Right hindlimb (tissue), 1 donor: Measurements from ENCODE around the gene TMEM212.

Source experiments
- DNase-seq: peaks from one replicate; pipeline ENCODE4 v3.0.0-alpha.2; 2018

Gene TMEM212

DNA sequence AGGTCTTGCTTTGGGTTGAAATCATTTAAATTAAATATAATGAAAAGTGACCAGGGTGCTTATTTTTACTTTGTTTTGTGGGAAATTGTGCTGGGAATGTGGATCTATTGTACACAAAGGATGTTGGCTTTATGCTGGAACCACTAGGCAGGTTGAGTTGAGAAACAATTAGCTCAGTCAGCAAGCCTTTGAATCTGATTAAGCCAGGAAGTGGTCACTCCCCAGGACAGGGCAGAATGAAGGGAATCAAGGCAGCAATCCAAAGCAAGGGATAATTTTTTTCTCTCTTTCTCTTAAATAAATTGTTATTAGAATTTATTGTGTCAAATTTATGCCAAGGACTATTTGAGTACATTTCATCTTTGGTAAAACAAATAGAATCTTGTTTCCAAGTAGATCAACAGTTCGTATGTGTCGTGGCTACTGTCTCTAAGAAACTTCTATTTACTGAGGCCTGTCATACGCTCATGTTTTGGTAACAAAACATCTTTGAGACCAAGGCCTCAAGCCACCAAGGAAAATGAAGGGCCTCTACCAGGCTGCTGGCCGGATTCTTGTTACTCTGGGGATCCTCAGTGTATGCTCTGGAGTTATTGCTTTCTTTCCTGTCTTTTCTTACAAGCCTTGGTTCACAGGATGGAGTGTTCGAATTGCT is at the start of gene TMEM212:
Gene TMEM212 (plus strand): TSS at position 486 of the 655 bp plus-strand sequence. CDS start 35 bp downstream, at position 521.
- DNase-seq, result no peak

GRCh38 chr3:171796625-171797264 is 46.4 kb upstream of the TMEM212 start:
- DNase-seq, result no peak

- DNase-seq, result no peak
Measured at GRCh38 chr3:171797265-171797679, 45.9 kb upstream of the TMEM212 start.

DNA sequence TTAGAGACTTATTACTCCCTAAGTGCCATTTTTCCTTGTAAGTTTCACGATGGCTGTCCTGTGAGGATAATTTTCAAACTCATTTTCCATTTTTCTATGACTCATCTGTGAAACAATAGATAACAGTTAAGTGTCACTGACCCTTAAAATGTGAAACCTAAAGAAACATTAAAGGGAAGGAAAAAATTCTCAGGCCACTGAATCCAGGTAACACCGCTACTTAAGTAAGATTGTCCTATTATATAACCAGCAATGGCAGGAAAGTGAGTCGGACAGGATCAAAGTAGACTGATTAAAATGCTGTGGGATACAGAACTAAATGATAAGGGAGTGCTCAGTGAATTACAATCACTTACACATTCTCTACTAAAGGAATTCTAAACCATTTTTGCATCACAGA is 45.3 kb upstream of the TMEM212 start:
- no peak for DNase-seq

DNA sequence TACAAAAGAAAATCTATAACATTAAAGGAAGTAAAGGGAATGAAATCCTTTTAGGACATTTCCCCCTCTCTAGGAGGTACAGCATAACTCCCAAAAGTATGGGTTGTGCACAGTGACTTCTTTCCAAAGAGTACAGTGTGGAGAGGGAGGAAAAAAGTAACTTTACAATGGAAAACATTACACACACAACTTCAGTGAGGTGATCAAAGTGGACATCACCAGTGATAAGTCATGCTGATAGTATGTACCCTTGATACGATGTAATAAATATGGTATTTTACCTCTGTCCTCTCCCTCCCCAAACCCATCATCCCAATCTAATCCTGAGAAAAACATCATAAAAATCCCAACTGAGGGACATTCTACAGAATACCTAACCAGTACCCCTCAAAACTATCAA is 43.6 kb upstream of the TMEM212 start:
- no peak for DNase-seq

DNA sequence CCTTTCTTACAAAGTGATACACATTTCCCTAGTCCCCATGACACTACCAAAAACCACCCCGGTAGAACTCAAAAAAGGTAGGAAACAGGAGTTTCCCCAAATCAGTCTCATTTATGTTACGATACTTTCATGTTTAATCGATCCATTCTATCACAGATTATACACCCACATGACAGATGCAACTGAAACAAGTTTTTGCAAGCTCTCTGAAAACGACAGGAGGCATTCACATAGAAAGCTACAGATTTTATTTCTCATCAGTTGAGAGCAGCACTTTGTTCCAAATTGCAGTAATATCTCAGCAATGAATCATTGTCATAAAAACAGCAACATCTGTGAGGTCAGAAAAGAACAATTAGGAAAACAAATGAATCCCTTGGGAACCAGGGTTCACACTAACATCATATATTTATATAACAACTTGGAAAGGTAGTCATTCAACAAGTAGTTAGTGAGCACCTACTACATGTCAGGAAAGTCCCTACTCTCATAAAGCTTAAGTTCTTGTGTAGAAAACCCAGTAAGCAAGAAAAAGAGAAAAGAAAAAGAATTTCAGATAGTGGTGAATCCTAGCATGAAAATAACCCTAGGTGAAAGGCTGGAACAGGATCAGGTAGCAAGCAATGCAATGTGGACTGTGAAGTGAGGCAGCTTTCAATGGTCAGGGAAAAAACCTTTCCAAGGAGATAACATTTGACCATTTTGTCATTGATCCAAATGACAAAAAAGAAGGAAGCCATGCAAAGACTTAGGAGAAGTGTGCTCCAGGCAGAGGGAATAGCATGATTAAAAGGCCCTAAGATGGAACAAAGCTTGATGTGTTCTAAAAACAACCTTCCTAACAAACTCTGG is 41.2 kb upstream of the TMEM212 start:
- DNase-seq, result no peak

DNA sequence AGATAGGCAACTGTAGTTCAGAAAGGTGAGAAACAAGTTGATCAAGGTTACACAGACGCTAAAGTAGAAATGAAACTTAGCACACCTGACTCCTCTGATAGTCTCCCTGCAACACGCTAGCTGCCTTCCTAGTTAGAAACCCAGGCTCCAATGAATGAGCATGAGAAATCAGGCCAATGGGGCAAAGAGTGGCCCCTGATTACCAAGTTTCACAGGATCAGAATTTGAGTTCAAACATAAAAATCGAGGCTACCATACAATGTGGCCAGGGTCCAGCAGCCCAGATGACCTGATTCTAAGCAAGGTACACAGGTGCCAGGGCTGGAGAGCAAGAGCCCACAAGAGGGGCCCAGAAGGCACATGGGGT is 40.6 kb upstream of the TMEM212 start:
- DNase-seq, result no peak

DNA sequence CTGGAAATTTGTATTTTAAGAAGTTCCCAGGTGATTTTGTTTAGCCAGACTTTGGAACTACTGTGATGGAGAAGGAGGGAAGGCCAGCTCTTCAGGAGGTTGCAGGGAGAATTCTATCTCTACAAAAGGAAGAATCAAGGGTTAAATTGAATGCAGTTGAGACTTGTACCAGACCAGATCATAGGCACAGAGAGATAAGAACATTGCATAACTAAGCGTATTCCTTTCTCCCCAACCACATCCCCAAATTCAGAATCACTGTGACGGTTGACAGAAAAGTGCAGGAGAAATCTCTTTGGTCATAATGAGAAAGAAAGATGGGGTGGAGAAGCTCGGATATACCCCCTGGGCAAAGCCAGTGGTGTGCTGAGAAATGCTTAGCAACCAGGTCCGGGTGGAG is 40.1 kb upstream of the TMEM212 start:
- no peak for DNase-seq

- no peak for DNase-seq
Measured at GRCh38 chr3:171804618-171805389, 38.3 kb upstream of the TMEM212 start.

- DNase-seq, result no peak
Measured at GRCh38 chr3:171805687-171806086, 37.5 kb upstream of the TMEM212 start.

- no peak for DNase-seq
Measured at GRCh38 chr3:171806200-171807128, 36.7 kb upstream of the TMEM212 start.

DNA sequence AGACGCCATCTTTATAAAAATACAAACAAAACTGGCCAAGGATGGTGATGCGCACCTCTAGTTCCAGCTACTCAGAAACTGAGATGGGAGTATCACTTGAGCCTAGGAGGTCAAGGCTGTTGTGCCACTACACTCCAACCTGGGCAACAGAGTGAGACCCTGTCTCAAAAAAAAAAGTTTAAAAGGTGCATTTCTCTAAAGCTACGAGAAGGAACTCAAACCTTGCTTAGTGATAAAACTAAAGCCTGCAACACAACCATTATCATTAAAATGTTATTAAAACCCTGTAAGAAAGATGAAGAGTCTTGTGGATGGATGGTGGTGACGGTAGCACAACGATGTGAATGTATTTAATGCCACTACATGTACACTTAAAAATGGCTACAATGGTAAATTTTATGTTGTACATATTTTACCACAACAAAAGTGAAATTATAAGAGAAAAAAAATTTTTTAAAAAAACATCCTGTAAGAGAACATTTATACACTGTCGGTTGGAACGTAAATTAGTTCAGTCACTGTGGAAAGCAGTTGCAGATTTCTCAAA is 35.9 kb upstream of the TMEM212 start:
- no peak for DNase-seq

DNA sequence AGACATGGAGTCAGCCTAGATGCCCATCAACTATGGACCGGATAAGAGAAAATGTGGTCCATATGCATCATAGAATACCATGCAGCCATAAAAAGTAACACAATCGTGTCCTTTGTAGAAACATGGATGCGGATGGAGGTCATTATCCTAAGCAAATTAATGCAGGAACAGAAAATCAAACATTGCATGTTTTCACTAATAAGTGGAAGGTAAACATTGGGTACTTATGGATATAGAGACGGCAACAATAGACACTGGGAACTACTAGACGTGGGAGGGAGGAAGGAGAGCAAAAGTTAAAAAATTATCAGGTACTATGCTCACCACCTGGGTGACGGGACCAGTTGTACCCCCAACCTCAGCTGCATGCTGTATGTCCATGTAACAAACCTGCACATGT is 35.3 kb upstream of the TMEM212 start:
- no peak for DNase-seq

DNA sequence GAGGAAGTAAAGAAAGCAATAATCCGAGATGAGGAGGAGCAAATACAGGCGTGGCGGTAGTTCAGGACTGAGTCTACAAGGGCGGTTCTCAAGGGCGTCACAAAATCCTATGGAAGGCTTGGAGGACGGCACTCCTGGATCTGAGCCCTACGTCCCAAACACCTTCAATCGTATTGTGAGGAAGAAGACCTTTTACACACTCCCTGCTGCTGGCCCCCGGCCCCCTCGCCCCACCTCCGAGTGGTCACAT is 33.6 kb upstream of the TMEM212 start:
- DNase-seq, result peak; percentile 80

DNA sequence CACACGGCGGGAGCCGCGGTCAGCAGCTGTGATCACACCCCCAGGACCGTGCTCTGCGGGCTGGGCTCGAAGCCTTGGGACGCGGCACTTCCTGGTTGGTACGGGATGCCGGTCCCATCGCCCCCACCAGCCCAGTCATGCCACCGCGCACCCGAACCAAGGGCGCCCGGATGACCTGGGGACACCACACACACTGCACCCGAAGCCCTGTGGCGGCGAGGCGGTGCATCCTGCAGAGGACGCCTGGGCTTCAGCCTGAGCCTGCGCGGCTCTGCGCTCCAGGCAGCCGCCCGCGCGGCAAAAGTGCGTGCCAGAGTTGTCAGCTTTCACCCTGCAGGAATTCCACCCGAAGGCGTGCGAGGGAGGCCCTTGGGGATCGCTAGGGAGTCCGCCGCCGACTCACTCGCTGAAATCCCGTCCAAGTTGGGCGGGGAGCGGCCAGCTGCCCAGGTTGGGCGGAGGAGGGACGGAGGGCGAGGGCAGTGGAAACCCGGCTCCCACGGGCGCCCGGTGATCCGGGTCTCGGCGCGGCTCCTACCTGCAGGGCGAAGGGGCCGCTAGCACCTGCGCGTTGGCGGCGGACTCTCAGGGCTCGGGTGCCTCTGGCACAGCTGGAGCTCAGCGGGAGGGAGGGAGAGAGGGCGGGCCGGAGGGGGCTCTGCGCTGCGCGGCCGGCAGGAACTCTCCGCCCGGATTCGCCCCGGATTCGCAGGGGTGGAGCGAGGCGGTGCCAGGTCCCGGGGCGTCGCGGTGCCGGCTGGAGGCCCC is 33.1 kb upstream of the TMEM212 start, which contains the start of gene PLD1:
Gene PLD1 (minus strand): TSS at position 623 of the 768 bp plus-strand sequence. CDS start 72,432 bp downstream, outside the sequence.
- DNase-seq, result peak; percentile 88

DNA sequence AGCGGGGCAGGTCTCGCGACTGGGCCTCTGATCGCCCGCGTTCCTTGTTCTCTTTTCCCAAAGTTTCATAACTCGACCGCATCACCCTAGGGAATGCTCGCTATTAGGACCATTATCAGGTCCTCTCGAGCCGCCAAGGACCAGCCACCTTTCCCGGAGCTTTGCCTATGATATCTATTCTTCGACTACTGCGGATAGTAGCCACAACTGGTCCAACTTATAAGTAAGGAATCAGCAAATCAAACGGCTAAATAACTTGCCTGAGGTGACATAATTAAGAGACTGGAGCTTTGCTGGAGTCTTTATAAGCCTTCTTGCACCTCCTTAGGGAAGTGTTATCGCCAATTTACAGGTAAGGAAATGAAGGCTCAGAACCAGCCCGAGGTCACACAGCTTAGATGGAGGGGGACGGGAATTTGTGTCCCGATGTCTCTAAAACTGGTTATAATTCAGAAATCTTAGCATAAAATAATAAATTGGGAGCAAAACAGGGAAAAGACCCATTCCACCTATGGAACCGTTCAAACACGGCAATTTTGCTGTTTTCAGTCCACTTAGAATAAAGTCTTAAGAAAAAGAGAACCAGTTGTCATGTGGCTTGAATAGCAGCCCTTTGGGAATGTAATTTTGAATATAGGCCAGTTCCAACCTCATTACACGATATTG is 32.4 kb upstream of the TMEM212 start:
- no peak for DNase-seq

- peak; percentile 62 for DNase-seq
Measured at GRCh38 chr3:171811295-171811912, 31.7 kb upstream of the TMEM212 start.

DNA sequence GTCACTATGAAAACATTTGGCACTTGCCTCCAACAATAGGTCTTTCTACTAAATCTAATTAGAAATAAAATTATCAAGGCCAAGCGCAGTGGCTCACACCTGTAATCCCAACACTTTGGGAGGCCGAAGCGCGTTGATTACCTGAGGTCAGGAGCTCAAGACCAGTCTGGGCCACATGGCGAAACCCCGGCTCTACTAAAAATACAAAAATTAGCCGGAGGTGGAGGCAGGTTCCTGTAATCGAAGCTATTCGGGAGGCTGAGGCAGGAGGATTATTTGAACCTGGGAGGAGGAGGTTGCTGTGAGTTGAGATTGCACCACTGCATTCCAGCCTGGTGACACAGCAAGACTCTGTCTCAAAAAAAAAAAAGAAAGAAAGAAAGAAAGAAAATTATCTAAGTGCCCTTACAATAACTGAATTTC is 31.2 kb upstream of the TMEM212 start:
- no peak for DNase-seq

GRCh38 chr3:171812811-171813210 is 30.3 kb upstream of the TMEM212 start:
- no peak for DNase-seq
